HEK293 (cell line): ENCODE results near the gene RPS18.

Experiments
- CTCF ChIA-PET: fragments of 350-600 bp; formaldehyde crosslinking; extraction: SDS; loops from one replicate; lab custom pipeline; 2021; ENCODE audit warnings: antibody characterized with exemption; lab: Yijun Ruan, JAX
- POLR2A ChIA-PET: fragments of 300-600 bp; formaldehyde crosslinking; extraction: SDS; loops from one replicate; lab custom pipeline; 2020; ENCODE audit warnings: antibody characterized with exemption, inconsistent platforms; lab: Yijun Ruan, JAX
- H3K27ac ChIP-seq: fragments of 200-500 bp; sonication (Bioruptor generic); 2 replicates; pipeline ENCODE4 v1.5.1; 2014; ENCODE audit warnings: low read depth, low read length, control low read depth, inconsistent platforms; ENCODE audit errors: extremely low read depth
- H3K36me3 ChIP-seq, 2 experiments: fragments of 200-500 bp in 1 of 2; sonication (Bioruptor generic) in 1 of 2; 1 replicate in 1 of 2; 2 replicates in 1 of 2; pipeline ENCODE4 v1.5.1; 2014 to 2017; ENCODE audit warnings: inconsistent platforms in 2 of 2, low read length in 2 of 2; ENCODE audit not compliant: control insufficient read depth in 2 of 2, insufficient read depth in 1 of 2
- H3K4me1 ChIP-seq: fragments of 200-500 bp; sonication (Bioruptor generic); 2 replicates; pipeline ENCODE4 v1.5.1; 2014; ENCODE audit warnings: mild to moderate bottlenecking, low read length, inconsistent platforms; ENCODE audit not compliant: control insufficient read depth, insufficient read depth
- H3K4me3 ChIP-seq: 2 replicates; pipeline ENCODE4 v1.5.1; 2011; ENCODE audit warnings: low read depth, mild to moderate bottlenecking, control low read depth, low read length, moderate library complexity
- H3K9me3 ChIP-seq: fragments of 200-500 bp; sonication (Bioruptor generic); 2 replicates; pipeline ENCODE4 v1.5.1; 2014; ENCODE audit warnings: low read depth, low read length, inconsistent platforms; ENCODE audit not compliant: control insufficient read depth, insufficient read depth
- BCL11B ChIP-seq: fragments of 450-650 bp; formaldehyde crosslinking; IDR thresholded peaks from 2 replicates; pipeline ENCODE4 v1.5.1; 2016; ENCODE audit warnings: low read depth, missing biosample characterization, missing genetic modification characterization
- CTCF ChIP-seq: fragments of 450-650 bp; formaldehyde crosslinking; IDR thresholded peaks from 2 replicates; pipeline ENCODE4 v1.5.1; 2016; ENCODE audit warnings: missing biosample characterization, missing genetic modification characterization
- GLIS2 ChIP-seq: fragments of 450-650 bp; formaldehyde crosslinking; IDR thresholded peaks from 2 replicates; pipeline ENCODE4 v1.5.1; 2016; ENCODE audit warnings: missing biosample characterization, missing genetic modification characterization
- HOXA7 ChIP-seq: sonication (generic); formaldehyde crosslinking; IDR thresholded peaks from 2 replicates; pipeline ENCODE4 v1.8.1; 2022; ENCODE audit warnings: missing genetic modification reagents, borderline replicate concordance
- IKZF3 ChIP-seq: fragments of 450-650 bp; IDR thresholded peaks from 2 replicates; pipeline ENCODE4 v1.5.0; 2018; ENCODE audit warnings: missing biosample characterization, mild to moderate bottlenecking, missing genetic modification characterization, moderate library complexity
- KLF1 ChIP-seq: fragments of 450-650 bp; formaldehyde crosslinking; IDR thresholded peaks from 2 replicates; pipeline ENCODE4 v1.5.1; 2016; ENCODE audit warnings: missing biosample characterization, missing genetic modification characterization
- KLF7 ChIP-seq: fragments of 450-650 bp; formaldehyde crosslinking; IDR thresholded peaks from 2 replicates; pipeline ENCODE4 v1.5.1; 2016; ENCODE audit warnings: missing biosample characterization, missing genetic modification characterization, borderline replicate concordance
- KLF9 ChIP-seq: fragments of 450-650 bp; formaldehyde crosslinking; IDR thresholded peaks from 2 replicates; pipeline ENCODE4 v1.5.1; 2016; ENCODE audit warnings: missing biosample characterization, missing genetic modification characterization, low read depth
- OVOL3 ChIP-seq: fragments of 450-650 bp; formaldehyde crosslinking; IDR thresholded peaks from 2 replicates; pipeline ENCODE4 v1.5.1; 2016; ENCODE audit warnings: missing biosample characterization, missing genetic modification characterization
- PRDM1 ChIP-seq: fragments of 450-650 bp; formaldehyde crosslinking; IDR thresholded peaks from 2 replicates; pipeline ENCODE4; 2016; ENCODE audit warnings: missing biosample characterization, missing genetic modification characterization
- SCRT2 ChIP-seq: fragments of 450-650 bp; formaldehyde crosslinking; IDR thresholded peaks from 2 replicates; pipeline ENCODE4 v1.5.1; 2016; ENCODE audit warnings: missing biosample characterization, missing genetic modification characterization
- SP7 ChIP-seq: fragments of 450-650 bp; formaldehyde crosslinking; IDR thresholded peaks from 2 replicates; pipeline ENCODE4 v1.5.1; 2016; ENCODE audit warnings: missing biosample characterization, missing genetic modification characterization
- ZBTB48 ChIP-seq: fragments of 450-650 bp; formaldehyde crosslinking; IDR thresholded peaks from 2 replicates; pipeline ENCODE4 v1.5.1; 2016; ENCODE audit warnings: missing biosample characterization, missing genetic modification characterization
- ZFP69B ChIP-seq: fragments of 450-650 bp; formaldehyde crosslinking; IDR thresholded peaks from 2 replicates; pipeline ENCODE4 v1.5.1; 2016; ENCODE audit warnings: missing biosample characterization, missing genetic modification characterization
- ZNF488 ChIP-seq: fragments of 450-650 bp; formaldehyde crosslinking; IDR thresholded peaks from 2 replicates; pipeline ENCODE4 v1.5.1; 2016; ENCODE audit warnings: missing biosample characterization, missing genetic modification characterization
- ZNF600 ChIP-seq: fragments of 450-650 bp; formaldehyde crosslinking; IDR thresholded peaks from 2 replicates; pipeline ENCODE4 v1.5.1; 2016; ENCODE audit warnings: missing biosample characterization, missing genetic modification characterization
- ZNF629 ChIP-seq: fragments of 450-650 bp; formaldehyde crosslinking; IDR thresholded peaks from 2 replicates; pipeline ENCODE4 v1.5.1; 2017; ENCODE audit warnings: missing biosample characterization, missing genetic modification characterization
- ZNF654 ChIP-seq: fragments of 450-650 bp; formaldehyde crosslinking; IDR thresholded peaks from 2 replicates; pipeline ENCODE4 v1.5.1; 2016; ENCODE audit warnings: low read depth, missing biosample characterization, missing genetic modification characterization
- ZNF792 ChIP-seq: fragments of 450-650 bp; formaldehyde crosslinking; IDR thresholded peaks from 2 replicates; pipeline ENCODE4 v1.5.1; 2016; ENCODE audit warnings: missing biosample characterization, missing genetic modification characterization
- ZSCAN5A ChIP-seq: fragments of 450-650 bp; formaldehyde crosslinking; IDR thresholded peaks from 2 replicates; pipeline ENCODE4 v1.5.1; 2016; ENCODE audit warnings: missing biosample characterization, missing genetic modification characterization

RPS18 gene

GRCh38 chr6:33272275-33273128 lies 627 bp downstream of the RPS18 start:
- Histone ChIP-seq H3K4me3 (peak overlapping the region; percentile 77), H3K36me3 (peaks cover 28 to 73% of the 10 kb centered on the region in 2 experiments), H3K27ac (peak overlapping the region; percentile 99), H3K4me1 (peaks cover 27% of the 10 kb centered on the region), H3K9me3 (no peaks in the 10 kb centered on the region)
- ChIA-PET CTCF (interaction anchor here (0.6 to 2.8 kb wide), 6 partner anchors 9 to 111 kb away, joined by 3 to 8 read pairs (median 3); partner anchors contain the start of genes PFDN6 and WDR46), POLR2A (interaction anchor here (0.6 to 3.1 kb wide), 33 partner anchors 9 to 1082 kb away, joined by 3 to 65 read pairs (median 7); partner anchors contain the start of genes CUTA, HSD17B8, PBX2 and PFDN6)
- TF ChIP-seq PRDM1 (tag by site-specific recombination) (no peak), SCRT2 (tag by site-specific recombination) (no peak), HOXA7 (CRISPR knock-in tag) (no peak), IKZF3 (0 out of 2 replicates have a peak, but pooled peaks have one; percentile 19), ZNF600 (tag by site-specific recombination) (no peak), ZNF792 (tag by site-specific recombination) (no peak), KLF7 (tag by site-specific recombination) (peak; percentile 16; the same call in 1 of the 2 replicates), ZNF629 (tag by site-specific recombination) (no peak), OVOL3 (tag by site-specific recombination) (no peak), ZBTB48 (tag by site-specific recombination) (no peak), ZSCAN5A (tag by site-specific recombination) (0 out of 2 replicates have a peak, but pooled peaks have one; percentile 6), KLF1 (tag by site-specific recombination) (no peak)

- Histone ChIP-seq H3K36me3 (peaks cover 23 to 71% of the 10 kb centered on the region in 2 experiments), H3K27ac (peak overlapping the region; percentile 99), H3K4me3 (peak overlapping the region; percentile 77), H3K4me1 (peaks cover 27% of the 10 kb centered on the region), H3K9me3 (no peaks in the 10 kb centered on the region)
- TF ChIP-seq SP7 (tag by site-specific recombination) (peak; percentile 52; the same call in 1 of the 2 replicates), ZNF792 (tag by site-specific recombination) (no peak), KLF9 (tag by site-specific recombination) (0 out of 2 replicates have a peak, but pooled peaks have one; percentile 24)
- ChIA-PET CTCF (interaction anchor here (2.8 kb wide), 1 partner anchor 23 kb away, joined by 8 read pairs; no protein-coding TSS in a partner anchor), POLR2A (interaction anchor here (0.6 to 3.1 kb wide), 6 partner anchors 17 to 124 kb away, joined by 4 to 65 read pairs (median 16); partner anchors contain the start of genes PFDN6, RGL2, TAPBP and WDR46)
These were observed 1.5 kb downstream of the RPS18 start for GRCh38 chr6:33273129-33273923.

- Histone ChIP-seq H3K4me3 (peak overlapping the region; percentile 13; the same call in 1 of the 2 replicates), H3K27ac (peak overlapping the region; percentile 79), H3K36me3 (peaks cover 23 to 71% of the 10 kb centered on the region in 2 experiments), H3K9me3 (no peaks in the 10 kb centered on the region), H3K4me1 (peaks cover 27% of the 10 kb centered on the region)
- ChIA-PET CTCF (interaction anchor here (0.9 to 1.1 kb wide), 3 partner anchors 14 to 110 kb away, joined by 3 read pairs; no protein-coding TSS in a partner anchor), POLR2A (interaction anchor here (1.0 kb wide), 1 partner anchor 25 kb away, joined by 4 read pairs; the partner anchor contains the start of gene RGL2)
- TF ChIP-seq ZFP69B: no peak
- TF ChIP-seq BCL11B (tag by site-specific recombination): peak; percentile 37
- no peak for TF ChIP-seq CTCF (tag by site-specific recombination)
- TF ChIP-seq GLIS2 (tag by site-specific recombination): no peak
- no peak for TF ChIP-seq ZNF488 (tag by site-specific recombination)
- TF ChIP-seq ZNF654 (tag by site-specific recombination): no peak
These were observed 2.3 kb downstream of the RPS18 start for GRCh38 chr6:33273924-33274902.
